Cerebellar cortex (tissue), 1 donor: ENCODE data around the gene SPATA6L.

Experiments used
- DNase-seq: peaks from one replicate; pipeline ENCODE4 v3.0.0-alpha.2; 2015; ENCODE audit warnings: low spot score

The SPATA6L gene

DNA sequence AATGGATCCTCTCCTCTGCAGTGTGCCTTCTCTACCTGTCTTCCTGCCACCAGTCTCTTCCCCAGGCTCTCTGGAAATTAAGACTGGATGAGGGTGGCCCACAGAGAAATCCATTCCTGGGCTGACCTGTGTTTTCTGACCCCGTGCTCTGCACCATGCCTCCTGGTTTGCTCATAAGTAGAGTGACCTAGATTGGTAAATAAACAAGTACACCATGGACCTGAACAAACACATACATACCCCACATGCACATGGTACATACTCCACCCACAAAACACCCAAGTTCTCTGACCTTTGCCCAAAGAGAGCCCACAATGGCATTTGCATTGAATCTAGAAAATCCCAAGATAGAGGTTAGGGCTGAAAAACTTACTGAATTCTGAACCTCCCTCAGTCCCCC is 81.6 kb downstream of the SPATA6L start:
- no peak for DNase-seq

DNA sequence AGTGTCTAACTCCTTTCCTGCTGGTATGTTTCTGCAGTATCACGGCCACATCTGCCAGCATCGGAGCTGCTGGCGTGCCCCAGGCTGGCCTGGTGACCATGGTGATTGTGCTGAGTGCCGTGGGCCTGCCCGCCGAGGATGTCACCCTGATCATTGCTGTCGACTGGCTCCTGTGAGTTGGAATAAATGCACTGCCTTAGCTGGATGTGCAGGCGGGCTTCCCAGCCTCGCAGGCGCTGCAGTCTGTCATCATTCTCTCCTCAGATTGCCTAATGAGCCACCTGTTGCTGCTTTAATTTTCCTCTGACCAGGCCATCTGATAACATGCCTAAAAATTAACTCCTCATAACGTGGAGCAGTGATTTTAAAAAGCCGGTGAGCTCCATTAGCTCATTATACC is 83.3 kb downstream of the SPATA6L start:
- DNase-seq = no peak

DNA sequence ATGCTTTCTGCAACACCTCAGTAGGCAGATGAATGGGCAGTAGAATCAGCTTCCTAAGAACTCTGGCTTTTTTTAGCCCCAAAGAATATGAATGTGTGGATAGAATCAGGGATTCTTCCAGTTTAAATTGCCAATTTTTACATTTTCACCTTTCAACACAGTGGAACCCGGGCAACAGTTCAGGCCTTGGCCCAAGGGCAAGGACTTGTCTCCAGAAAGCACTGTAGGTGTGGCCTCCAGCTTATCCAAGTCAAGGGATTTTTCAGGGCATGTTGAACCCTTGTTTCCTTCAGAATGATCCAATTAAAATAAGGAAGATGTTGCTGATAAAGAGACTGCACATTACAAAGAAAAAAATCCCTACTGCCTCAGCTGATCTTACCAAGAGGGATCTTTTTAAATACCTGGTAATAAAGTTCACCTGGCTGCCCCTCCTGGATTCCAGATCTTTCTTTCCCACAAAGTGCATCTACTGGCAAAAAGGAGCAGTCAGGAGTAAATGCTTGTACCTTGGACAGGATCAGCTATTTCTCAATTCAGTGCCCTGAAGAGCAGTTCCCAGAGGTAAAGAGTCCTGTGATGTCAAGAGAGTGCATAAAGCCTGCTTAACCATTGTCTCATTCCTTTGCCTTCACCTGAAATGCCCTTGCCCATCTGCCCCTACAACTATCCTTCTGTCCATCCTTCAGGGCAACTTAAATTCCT is 84.3 kb downstream of the SPATA6L start:
- no peak for DNase-seq

DNA sequence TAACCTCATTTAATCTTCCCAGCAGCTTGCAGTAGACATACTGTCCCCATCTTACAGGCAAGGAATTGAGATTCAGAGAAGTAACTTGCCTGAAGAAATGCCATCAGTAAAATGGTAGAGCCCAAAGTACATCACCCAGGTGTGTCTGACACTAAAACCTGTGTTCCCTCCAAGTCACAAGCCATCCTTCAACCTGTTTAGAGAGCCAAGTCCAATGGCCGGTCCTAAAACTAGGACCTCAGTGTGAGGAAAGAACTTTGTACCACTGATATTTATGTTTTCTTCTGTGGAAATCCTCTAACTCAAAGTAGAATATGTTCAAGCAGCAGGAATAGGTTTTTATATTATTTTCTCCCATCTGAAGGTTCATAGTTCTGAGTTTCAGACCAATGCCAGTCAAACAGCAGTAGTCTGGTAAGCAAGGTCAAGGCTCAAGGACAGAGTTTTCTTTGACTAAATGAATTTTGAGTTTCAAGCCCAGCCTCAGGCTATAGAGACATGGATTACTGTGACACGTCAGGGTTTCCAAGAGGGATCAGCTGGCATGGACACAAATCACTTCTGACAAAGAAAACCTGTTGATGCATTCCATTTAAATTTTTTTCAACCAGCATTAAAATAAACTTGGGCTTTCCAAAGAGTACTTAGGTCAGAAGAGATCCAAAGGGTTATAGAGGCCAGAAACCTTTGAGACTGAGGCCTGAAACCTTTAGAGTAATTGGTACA is 85.1 kb downstream of the SPATA6L start:
- DNase-seq = no peak

DNA sequence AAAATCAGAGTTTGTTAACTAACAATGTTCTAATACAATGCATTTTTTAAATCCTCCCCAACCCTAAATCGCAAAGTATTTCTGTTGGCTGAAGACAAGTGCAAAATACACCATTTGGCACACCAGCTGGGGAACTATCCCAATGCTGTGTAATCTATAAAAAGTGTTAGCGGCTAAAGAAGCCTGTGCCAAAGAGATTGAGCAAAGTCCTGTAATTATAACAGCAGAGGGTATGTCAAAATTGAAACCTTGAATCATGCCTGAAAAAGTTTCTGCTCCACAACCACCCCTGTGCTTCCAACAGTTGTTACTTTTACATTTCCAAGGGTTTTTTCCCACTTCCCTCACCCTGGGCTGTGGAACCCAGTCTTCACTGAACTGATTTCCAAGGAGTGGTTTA is 87.3 kb downstream of the SPATA6L start:
- DNase-seq = no peak

DNA sequence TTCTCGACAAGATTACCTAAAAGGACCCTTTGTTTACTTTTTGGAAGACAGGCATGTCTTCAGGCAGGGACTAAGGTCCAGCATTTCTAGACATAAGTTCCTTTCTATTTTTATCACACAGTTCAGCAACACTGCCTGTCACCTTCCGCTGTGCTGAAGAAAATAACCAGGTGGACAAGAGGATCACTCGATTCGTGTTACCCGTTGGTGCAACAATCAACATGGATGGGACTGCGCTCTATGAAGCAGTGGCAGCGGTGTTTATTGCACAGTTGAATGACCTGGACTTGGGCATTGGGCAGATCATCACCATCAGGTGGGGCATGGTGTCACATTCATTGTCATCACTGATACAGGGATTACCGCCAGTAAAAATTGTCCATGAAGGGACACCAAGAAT is 89.8 kb downstream of the SPATA6L start:
- no peak for DNase-seq

DNA sequence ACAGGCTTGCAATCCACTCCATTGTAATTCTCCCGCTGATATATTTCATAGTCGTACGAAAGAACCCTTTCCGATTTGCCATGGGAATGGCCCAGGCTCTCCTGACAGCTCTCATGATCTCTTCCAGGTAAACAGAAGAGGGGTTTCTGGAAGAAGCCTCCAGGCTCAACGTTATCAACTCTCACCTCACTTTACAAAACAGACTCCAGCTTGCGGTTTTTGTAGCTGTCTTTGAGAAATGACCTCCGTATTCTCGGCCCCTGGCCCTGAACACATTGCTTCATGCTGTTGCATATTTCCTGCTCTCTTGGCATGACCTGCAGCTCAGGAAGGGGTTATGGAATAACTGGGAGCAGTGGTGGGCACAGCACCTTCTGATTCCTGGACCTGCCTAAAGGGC is 90.3 kb downstream of the SPATA6L start:
- no peak for DNase-seq

DNA sequence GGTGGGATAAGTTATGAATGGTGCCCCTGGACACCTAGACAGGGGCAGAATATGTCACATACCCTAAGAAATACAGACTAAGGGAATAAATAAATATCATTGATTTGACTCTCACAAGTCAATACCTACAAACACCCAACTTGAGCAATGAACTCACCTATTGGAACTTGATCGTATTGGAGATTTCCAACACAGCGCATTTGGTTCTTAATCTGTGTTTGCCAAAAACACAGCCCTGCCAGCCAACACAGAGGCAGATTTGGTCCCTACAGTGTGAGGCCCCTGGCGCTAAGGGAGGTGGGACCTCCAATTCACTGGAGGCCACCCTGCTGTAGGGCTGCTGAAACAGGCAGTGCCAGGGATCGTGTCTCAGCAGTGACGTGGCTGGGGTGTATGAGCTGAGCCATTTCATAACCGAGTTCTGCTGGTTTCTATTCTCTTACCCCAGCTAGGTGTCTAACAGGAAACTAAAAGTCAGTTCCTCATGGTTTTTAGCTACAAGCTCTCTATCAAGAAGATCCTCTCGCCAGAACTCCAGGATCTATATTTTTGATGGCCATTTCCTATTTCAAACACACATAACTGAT is 91.5 kb downstream of the SPATA6L start:
- DNase-seq = no peak

DNA sequence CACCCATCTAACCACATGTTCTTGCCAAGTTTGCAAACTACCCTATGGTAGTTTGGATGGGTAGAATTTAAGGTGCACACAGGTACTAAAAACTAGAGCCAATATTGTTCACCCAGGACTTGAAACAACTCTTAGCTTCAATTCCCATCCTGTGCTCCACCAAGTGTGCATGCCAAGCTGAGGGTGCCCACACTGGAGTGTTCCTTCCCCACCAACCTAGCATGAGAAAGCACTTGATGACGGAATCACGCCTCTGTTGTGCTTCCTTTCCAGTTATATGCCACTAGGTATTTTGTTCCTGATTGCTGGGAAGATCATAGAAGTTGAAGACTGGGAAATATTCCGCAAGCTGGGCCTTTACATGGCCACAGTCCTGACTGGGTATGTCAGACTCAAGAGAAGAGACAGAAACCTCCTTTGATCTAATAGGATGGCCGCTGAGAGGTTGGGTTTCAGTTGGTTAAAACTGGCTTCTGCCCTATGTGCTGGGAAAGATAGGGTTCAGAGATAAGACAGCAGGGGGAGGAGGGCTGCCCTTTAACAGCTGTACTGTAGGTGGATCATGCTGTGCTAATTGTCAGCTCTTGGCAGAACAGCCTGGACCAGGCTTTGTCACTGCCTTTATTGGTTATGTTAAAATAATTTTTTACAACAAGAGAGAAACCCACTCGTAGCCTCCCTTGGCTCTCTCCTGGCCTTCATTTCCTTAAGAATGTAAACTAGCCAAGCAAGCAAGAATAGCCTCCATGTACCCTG is 92.5 kb downstream of the SPATA6L start:
- peak; percentile 55 for DNase-seq

DNA sequence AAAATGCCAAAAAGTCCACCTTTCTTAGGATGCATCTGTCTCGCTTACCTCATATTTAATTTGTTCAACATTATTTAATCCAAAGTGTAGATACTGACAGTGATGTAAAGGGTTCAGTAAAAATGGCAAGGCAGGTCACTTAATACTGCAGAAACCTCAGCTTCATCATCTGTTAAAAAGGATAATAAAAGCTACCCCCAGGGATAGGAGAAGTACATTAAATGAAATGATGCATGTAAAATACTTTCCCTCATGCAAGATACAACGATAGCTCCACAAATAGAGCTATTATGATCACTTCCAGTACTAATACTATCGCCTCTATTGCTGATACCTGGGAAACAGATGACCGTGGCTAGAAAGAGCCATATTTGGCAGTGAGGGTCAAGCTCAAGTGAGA is 93.1 kb downstream of the SPATA6L start:
- no peak for DNase-seq

DNA sequence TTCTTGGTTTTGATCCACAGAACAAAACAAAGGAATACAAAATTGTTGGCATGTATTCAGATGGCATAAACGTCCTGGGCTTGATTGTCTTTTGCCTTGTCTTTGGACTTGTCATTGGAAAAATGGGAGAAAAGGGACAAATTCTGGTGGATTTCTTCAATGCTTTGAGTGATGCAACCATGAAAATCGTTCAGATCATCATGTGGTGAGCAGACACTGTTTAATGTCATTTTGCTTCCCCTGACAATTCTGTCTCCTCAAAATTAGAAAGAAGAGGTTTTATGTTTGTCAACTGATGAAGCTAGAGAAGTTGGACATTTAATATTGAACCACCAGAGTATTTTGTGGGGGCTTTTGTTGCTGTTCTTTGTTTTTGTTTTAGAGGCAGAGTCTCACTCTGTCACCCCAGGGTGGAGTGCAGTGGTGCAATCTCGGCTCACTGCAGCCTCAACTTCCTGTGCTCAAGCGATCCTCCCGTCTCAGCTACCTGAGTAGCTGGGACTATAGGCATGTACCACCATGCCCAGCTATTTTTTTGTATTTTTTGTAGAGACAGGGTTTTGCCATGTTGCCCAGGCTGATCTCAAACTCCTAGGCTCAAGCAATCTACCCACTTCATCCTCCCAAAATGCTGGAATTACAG is 94.0 kb downstream of the SPATA6L start:
- DNase-seq = no peak

DNA sequence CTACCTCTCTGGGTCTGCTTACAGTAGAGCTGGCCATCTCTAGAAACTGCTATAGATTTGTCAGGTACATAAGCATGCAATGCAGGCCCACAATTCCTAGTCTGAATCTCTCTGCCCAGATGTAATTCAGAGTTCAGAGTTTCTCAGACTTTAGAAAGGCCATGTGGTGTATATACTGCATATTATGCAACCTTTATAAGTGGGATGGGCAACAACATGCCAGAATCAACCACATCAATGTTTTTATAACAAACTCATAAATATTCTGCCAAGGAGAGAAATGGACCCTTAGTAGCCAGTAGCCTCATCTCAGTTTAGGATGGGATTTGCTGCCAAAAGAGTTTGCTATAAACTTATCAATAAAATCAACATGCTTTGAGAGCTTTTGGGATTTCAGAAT is 97.2 kb downstream of the SPATA6L start:
- DNase-seq = no peak

DNA sequence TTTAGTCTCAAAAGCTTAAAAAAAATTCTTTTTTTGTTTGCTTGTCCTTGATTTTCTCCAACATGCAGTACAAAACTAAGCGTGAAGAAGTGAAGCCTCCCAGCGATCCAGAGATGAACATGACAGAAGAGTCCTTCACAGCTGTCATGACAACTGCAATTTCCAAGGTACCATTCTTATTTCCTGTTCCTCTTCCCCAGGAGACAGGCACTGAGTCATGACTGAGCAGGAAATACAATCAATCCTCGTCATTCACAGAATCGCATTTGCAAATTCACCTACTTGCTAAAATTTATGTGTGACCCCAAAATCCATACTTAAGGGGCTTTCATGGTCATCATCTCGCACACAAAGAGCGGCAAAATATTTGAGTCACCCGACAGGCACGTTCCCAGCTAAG is 98.7 kb downstream of the SPATA6L start:
- DNase-seq = no peak

DNA sequence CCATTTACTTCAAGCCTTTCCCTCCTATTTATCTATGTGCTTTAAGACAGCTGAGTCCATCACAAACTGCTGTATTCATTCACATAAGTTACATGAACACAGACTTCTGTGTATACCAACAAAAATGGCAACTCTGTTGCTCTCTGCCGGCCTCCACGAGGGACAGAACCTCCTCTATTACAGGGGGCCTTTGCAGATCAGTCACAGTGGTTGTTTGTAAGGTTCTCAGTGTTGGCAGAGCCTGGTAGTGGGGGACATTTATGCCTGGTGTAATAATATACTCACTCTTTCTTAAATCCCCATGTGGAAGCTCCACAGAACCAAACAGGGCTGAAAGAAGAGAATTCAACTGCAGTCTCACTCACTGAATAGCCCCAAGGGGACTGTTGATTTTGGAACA is 99.5 kb downstream of the SPATA6L start:
- no peak for DNase-seq

DNA sequence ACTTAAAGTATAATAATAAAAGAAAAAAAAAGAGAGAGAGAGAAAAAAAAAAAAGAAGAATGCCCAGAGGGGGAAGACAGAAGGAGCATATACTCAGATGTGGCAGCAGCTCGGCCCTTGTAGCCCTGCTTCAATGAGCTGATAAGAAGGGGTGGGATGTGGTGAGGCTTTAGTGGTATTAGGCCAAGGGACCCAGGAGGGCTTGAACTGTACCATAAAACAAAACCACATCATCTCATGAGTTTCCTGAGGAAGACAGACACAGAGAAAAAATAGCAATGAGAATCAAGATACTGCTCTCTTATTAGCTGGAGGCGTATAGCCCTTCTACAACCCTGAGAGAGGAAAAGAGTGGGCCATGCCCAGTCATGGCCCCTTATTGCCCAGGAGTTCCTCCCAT is 103.2 kb downstream of the SPATA6L start:
- DNase-seq = no peak

DNA sequence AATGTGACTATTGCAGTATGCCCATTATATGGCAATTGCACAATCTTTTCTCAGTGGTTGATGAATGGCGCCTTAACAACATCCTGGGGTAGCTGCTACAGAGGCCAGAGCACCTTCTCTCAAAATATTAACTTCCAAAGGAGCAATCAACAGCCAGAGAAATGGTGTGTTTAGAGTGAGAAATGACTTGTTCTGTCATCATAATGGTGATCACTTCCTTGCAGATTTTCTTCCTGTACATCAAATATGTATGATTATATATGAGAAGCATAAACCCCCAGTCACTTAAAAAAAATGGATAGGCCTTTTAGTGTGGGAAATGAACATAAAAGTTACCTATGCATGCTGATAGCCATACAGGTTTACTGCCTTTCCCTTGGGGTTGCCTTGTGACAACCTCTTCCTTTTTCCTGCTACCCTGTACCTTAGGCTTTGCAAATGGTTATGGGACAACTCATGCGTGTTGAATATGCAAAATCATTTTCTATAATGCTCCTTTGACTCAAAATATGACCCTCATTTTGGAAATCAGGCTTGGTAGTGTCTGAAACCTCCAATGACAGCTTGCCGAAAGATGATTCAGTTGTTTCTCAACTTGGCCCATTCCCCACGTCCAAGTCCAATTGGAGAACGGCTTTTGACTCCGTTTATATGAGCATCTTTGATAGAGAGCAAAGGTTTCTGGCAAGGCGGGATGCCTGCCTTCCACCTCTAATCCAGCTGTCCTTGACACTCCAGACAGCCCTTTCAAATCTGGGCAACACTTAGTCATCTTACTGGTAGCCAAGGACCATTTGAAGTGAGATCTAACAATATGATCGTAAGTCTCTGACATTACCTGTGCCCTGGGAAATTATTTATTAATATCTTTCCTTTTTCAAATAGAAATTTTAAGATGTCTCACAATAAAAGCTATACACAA is 106.8 kb downstream of the SPATA6L start:
- no peak for DNase-seq

DNA sequence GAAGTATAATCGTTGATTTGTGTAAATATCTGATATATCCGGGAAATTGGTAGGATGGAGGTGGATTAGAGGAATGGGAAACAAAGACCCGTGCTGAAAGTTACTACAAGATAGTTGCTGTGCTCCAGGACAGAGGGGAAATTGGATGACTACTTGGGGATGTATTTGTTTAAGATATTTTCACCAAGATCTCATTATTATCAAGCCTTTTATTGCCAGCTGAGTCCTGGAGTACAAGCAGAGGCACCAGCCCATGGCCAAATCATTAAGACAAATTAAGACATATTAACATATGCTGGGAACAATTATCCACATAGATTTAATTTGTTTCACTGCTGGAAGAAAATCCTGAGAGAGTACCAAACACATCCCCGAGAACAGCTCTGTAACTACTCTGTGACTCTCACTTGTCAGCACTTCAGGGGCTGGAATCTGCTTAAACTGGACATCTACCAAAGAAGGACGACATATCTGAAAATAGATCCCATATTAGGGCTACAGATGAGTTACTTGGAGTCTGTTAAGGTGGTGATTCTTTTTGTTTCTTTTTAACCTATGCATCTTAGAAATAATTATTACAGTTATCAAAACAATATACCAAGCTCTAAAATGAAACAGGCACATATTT is 107.8 kb downstream of the SPATA6L start:
- no peak for DNase-seq

DNA sequence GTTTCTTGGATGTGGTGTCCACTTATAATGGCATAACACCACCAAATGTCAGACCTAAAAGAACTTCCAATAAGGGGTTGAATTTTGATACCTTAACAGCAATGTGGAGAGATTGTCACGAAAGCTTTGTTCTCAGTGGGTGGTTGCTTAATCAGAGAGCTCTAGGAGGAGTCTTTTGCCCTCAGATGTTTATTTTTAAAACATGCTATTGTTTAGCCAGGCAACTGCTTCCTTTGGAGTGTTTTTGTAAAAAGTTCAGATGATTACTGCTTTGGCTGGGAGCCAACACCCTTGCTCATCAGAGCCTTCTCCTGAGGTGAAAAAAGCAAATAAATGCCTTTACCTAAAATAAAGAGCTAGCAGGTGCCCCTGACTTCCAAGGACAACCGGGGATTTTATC is 111.0 kb downstream of the SPATA6L start:
- DNase-seq = no peak

DNA sequence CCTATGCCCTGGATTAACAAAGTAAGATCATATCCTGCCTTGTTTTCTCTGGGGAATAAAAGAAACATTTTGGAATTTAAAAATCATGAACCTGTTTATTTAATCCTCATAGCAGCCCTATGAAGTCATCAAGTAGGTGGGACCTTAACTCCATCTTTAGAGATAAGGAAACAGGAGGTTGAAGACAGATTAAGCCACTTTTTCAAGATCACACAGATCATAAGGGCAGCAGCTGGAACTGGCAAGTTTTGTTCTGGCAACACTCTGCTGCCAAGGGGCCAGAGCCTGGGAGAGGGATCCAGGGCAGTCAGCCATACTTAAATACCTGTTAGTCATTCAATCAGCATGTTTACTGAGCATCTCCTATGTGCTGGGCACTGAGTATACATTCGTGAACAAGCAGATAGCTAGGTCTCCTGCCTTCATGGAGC is 112.3 kb downstream of the SPATA6L start:
- no peak for DNase-seq

DNA sequence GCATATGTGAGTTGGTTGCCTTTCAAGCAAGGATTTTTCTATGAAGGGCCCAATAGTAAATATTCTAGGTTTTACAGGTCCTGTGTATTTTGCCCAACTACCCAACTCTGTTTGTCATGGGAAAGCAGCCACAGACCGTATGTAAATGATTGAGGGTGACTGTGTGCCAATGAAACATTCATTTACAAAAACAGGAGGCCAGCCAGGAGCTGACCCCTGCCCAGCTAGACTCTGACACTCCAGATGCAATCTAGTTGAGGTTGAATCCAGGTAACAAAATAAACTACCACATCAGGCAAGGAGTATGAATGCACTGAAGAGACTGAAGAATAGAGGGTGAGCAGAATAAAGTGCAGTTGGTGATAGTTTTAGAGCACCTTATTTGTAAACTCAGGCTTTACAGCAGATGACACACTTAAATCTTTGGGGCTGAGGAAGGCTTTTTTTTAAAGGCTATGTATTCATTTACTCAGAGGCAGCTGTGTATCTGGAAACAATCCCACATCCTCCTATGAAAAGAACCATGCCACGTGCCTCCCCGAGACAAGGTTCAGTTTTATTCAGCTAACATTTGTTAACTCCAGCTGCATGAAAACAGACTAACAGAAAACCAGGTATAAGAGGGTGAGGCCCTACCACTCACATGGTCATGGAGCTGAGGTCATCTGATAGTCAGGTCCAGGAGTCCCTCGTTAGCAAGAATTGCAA is 115.3 kb downstream of the SPATA6L start:
- no peak for DNase-seq
